Measurements from ENCODE around the gene GPR35.

Gene GPR35

GRCh38 chr2:240670402-240670801 is 45.1 kb downstream of the GPR35 start:
- no peak overlapping the region for H3K27ac ChIP-seq (replicated peaks)
- H3K4me3 ChIP-seq (replicated peaks; ENCODE audit: insufficient read depth, low read length) = no peak overlapping the region
- DNase-seq (ENCODE audit: low read depth in 1 of 2, low spot score in 1 of 2) = no peak
- TF ChIP-seq REST (IDR thresholded peaks at IDR 0.05; ENCODE audit: insufficient replicate concordance, low read depth) (no peak), GABPA (IDR thresholded peaks at IDR 0.05; ENCODE audit: low read depth) (no peak), CTCF (IDR thresholded peaks at IDR 0.05; ENCODE audit: insufficient read depth, low read length) (no peak), SPI1 (IDR thresholded peaks at IDR 0.05; ENCODE audit: borderline replicate concordance, low read depth) (no peak), POLR2AphosphoS5 (IDR thresholded peaks at IDR 0.05; ENCODE audit: low read depth) (no peak)
- H3K27me3 ChIP-seq (ENCODE audit: insufficient read depth, poor library complexity, severe bottlenecking) = peaks cover 11% of the 10 kb centered on the region

GRCh38 chr2:240670950-240671349 is 45.7 kb downstream of the GPR35 start:
- no peak for TF ChIP-seq CTCF (IDR thresholded peaks at IDR 0.05; ENCODE audit: insufficient read depth, low read length)
- no peak for TF ChIP-seq SPI1 (IDR thresholded peaks at IDR 0.05; ENCODE audit: borderline replicate concordance, low read depth)
- no peak for TF ChIP-seq POLR2AphosphoS5 (IDR thresholded peaks at IDR 0.05; ENCODE audit: low read depth)
- no peak for TF ChIP-seq REST (IDR thresholded peaks at IDR 0.05; ENCODE audit: insufficient replicate concordance, low read depth)
- TF ChIP-seq GABPA (IDR thresholded peaks at IDR 0.05; ENCODE audit: low read depth) = no peak
- DNase-seq (ENCODE audit: low read depth in 1 of 2, low spot score in 1 of 2) = no peak
- Histone ChIP-seq H3K27ac (replicated peaks) (no peak overlapping the region), H3K4me3 (replicated peaks; ENCODE audit: insufficient read depth, low read length) (no peak overlapping the region), H3K27me3 (ENCODE audit: insufficient read depth, poor library complexity, severe bottlenecking) (peaks cover 11% of the 10 kb centered on the region)

- Histone ChIP-seq H3K27ac (replicated peaks) (no peak overlapping the region), H3K27me3 (ENCODE audit: insufficient read depth, poor library complexity, severe bottlenecking) (peaks cover 7% of the 10 kb centered on the region), H3K4me3 (replicated peaks; ENCODE audit: insufficient read depth, low read length) (no peak overlapping the region)
- no peak for TF ChIP-seq SPI1 (IDR thresholded peaks at IDR 0.05; ENCODE audit: borderline replicate concordance, low read depth)
- no peak for TF ChIP-seq REST (IDR thresholded peaks at IDR 0.05; ENCODE audit: insufficient replicate concordance, low read depth)
- TF ChIP-seq POLR2AphosphoS5 (IDR thresholded peaks at IDR 0.05; ENCODE audit: low read depth) = no peak
- no peak for TF ChIP-seq GABPA (IDR thresholded peaks at IDR 0.05; ENCODE audit: low read depth)
- TF ChIP-seq CTCF (IDR thresholded peaks at IDR 0.05; ENCODE audit: insufficient read depth, low read length) = no peak
- no peak for DNase-seq (ENCODE audit: low read depth in 1 of 2, low spot score in 1 of 2)
Observed at GRCh38 chr2:240672076-240672700, 46.9 kb downstream of the GPR35 start.

Measured in HL-60 (cell line).